IMR-90 (cell line): ENCODE data around the gene GMPPA. TPM values are rescaled to one million over a fixed set of nuclear protein-coding genes. Genes with fewer than 3 reads are reported as not detected.

Experiments used
- ATAC-seq: fragments of 200-7000 bp; cut with Tn5 transposase; 2 replicates; pipeline ENCODE4 v1.9.1; 2020; ENCODE audit warnings: low read depth, mild to moderate bottlenecking, moderate library complexity
- BruUV-seq: library from RNA; stranded (reverse); fragments of 400-500 nt; replicated peaks from 2 replicates; lab custom pipeline; 2021; lab: Mats Ljungman, UMichigan
- CTCF ChIA-PET: fragments of 300-600 bp; formaldehyde crosslinking; extraction: SDS; loops from one replicate; lab custom pipeline; 2021; ENCODE audit warnings: antibody characterized with exemption; lab: Yijun Ruan, JAX
- POLR2A ChIA-PET: fragments of 300-600 bp; sonication (Branson Sonifier 250); formaldehyde crosslinking; loops from one replicate; lab custom pipeline; 2022; ENCODE audit warnings: antibody characterized with exemption; ENCODE audit not compliant: unreplicated experiment; lab: Charles Lee
- DNase-seq: peaks from one replicate; pipeline ENCODE4 v3.0.0; 2013
- H2AFZ ChIP-seq: replicated peaks from 2 replicates; pipeline ENCODE3; 2013; ENCODE audit warnings: low read length, mild to moderate bottlenecking; ENCODE audit not compliant: poor library complexity
- H2AK5ac ChIP-seq: 2 replicates; pipeline ENCODE4 v1.6.1; 2013; ENCODE audit warnings: low read depth, low read length, inconsistent platforms
- H2AK9ac ChIP-seq: replicated peaks from 2 replicates; pipeline ENCODE3; 2013; ENCODE audit warnings: mild to moderate bottlenecking, low read depth, low read length, moderate library complexity; ENCODE audit not compliant: poor library complexity
- H2BK120ac ChIP-seq: 2 replicates; pipeline ENCODE4 v1.6.1; 2013; ENCODE audit warnings: low read depth, low read length, inconsistent platforms
- H2BK15ac ChIP-seq: 3 replicates; pipeline ENCODE4 v1.6.1; 2013; ENCODE audit warnings: low read depth, low read length, inconsistent platforms
- H2BK20ac ChIP-seq: 2 replicates; pipeline ENCODE4 v1.6.1; 2013; ENCODE audit warnings: low read depth, mild to moderate bottlenecking, inconsistent platforms, low read length, moderate library complexity
- H2BK5ac ChIP-seq: 2 replicates; pipeline ENCODE4 v1.6.1; 2013; ENCODE audit warnings: mild to moderate bottlenecking, low read depth, low read length, inconsistent platforms; ENCODE audit not compliant: poor library complexity, severe bottlenecking
- H3K14ac ChIP-seq: replicated peaks from 2 replicates; pipeline ENCODE4 v1.6.1; 2013; ENCODE audit warnings: low read depth, low read length, inconsistent platforms
- H3K18ac ChIP-seq: 2 replicates; pipeline ENCODE4 v1.6.1; 2013; ENCODE audit warnings: low read depth, low read length, control low read depth
- H3K23ac ChIP-seq: 2 replicates; pipeline ENCODE4 v1.6.1; 2013; ENCODE audit warnings: low read depth, low read length, inconsistent platforms
- H3K27ac ChIP-seq: 2 replicates; pipeline ENCODE4 v1.5.1; 2013; ENCODE audit warnings: mild to moderate bottlenecking, control low read depth, low read length; ENCODE audit not compliant: insufficient read depth
- H3K27me3 ChIP-seq: 2 replicates; pipeline ENCODE4 v1.6.1; 2013; ENCODE audit warnings: low read length; ENCODE audit not compliant: control insufficient read depth, insufficient read depth
- H3K36me3 ChIP-seq: 2 replicates; pipeline ENCODE4 v1.6.1; 2013; ENCODE audit warnings: low read length, mixed read lengths; ENCODE audit not compliant: control insufficient read depth, insufficient read depth
- H3K4ac ChIP-seq: 2 replicates; pipeline ENCODE4 v1.6.1; 2013; ENCODE audit warnings: low read depth, low read length, inconsistent platforms
- H3K4me1 ChIP-seq: 2 replicates; pipeline ENCODE4 v1.6.1; 2013; ENCODE audit warnings: low read length, mixed read lengths; ENCODE audit not compliant: control insufficient read depth, insufficient read depth
- H3K4me2 ChIP-seq: 2 replicates; pipeline ENCODE4 v1.6.1; 2013; ENCODE audit warnings: low read depth, mild to moderate bottlenecking, control low read depth, low read length, moderate library complexity
- H3K4me3 ChIP-seq: 2 replicates; pipeline ENCODE4 v1.5.1; 2013; ENCODE audit warnings: low read depth, mild to moderate bottlenecking, control low read depth, low read length, moderate library complexity; ENCODE audit not compliant: insufficient read depth
- H3K56ac ChIP-seq: 2 replicates; pipeline ENCODE4 v1.6.1; 2013; ENCODE audit warnings: low read length, inconsistent platforms; ENCODE audit not compliant: insufficient read depth; ENCODE audit errors: extremely low read depth
- H3K79me1 ChIP-seq, 2 experiments: 2 replicates each; pipeline ENCODE4 v1.6.1; 2013; ENCODE audit warnings: low read length in 2 of 2, inconsistent platforms in 1 of 2, low read depth in 1 of 2
- H3K9ac ChIP-seq: 2 replicates; pipeline ENCODE4 v1.6.1; 2013; ENCODE audit warnings: low read depth, low read length, control low read depth
- H3K9me1 ChIP-seq: 2 replicates; pipeline ENCODE4 v1.6.1; 2013; ENCODE audit warnings: low read length, inconsistent platforms; ENCODE audit not compliant: insufficient read depth
- H3K9me3 ChIP-seq: 2 replicates; pipeline ENCODE4 v1.6.1; 2013; ENCODE audit warnings: low read length; ENCODE audit not compliant: control insufficient read depth, insufficient read depth
- H4K20me1 ChIP-seq: 2 replicates; pipeline ENCODE4 v1.6.1; 2013; ENCODE audit warnings: low read length, inconsistent platforms; ENCODE audit not compliant: insufficient read depth
- H4K5ac ChIP-seq: 2 replicates; pipeline ENCODE4 v1.6.1; 2013; ENCODE audit warnings: mild to moderate bottlenecking, low read depth, low read length, control low read depth
- H4K8ac ChIP-seq, 2 experiments: 2 replicates each; pipeline ENCODE4 v1.6.1; 2013; ENCODE audit warnings: low read depth in 2 of 2, low read length in 2 of 2, control low read depth in 1 of 2, inconsistent platforms in 1 of 2
- H4K91ac ChIP-seq: 2 replicates; pipeline ENCODE4 v1.6.1; 2013; ENCODE audit warnings: low read depth, low read length, inconsistent platforms; ENCODE audit not compliant: insufficient read depth
- BHLHE40 ChIP-seq: fragments of 150-350 bp; IDR thresholded peaks from 2 replicates; pipeline ENCODE4 v1.6.1; 2016; ENCODE audit warnings: mild to moderate bottlenecking, low read depth, low read length
- CEBPB ChIP-seq: IDR thresholded peaks from 2 replicates; pipeline ENCODE4 v1.6.1; 2012; ENCODE audit warnings: low read depth, low read length, improper control_type of control experiment
- CHD1 ChIP-seq: IDR thresholded peaks from 2 replicates; pipeline ENCODE4 v1.6.1; 2012; ENCODE audit warnings: low read depth, low read length, improper control_type of control experiment
- FOS ChIP-seq: fragments of 150-350 bp; IDR thresholded peaks from 2 replicates; pipeline ENCODE4 v1.6.1; 2016; ENCODE audit warnings: low read depth, low read length
- MAFK ChIP-seq: IDR thresholded peaks from 2 replicates; pipeline ENCODE4 v1.6.1; 2012; ENCODE audit warnings: low read depth, low read length, improper control_type of control experiment
- MAZ ChIP-seq: IDR thresholded peaks from 2 replicates; pipeline ENCODE4 v1.6.1; 2012; ENCODE audit warnings: low read depth, mild to moderate bottlenecking, low read length, improper control_type of control experiment, moderate library complexity, borderline replicate concordance
- MXI1 ChIP-seq: IDR thresholded peaks from 2 replicates; pipeline ENCODE4 v1.6.1; 2012; ENCODE audit warnings: low read depth, mild to moderate bottlenecking, low read length, moderate library complexity, borderline replicate concordance
- NFE2L2 ChIP-seq: fragments of 150-350 bp; IDR thresholded peaks from 2 replicates; pipeline ENCODE4 v1.6.1; 2016; ENCODE audit warnings: low read depth, mild to moderate bottlenecking, low read length
- POLR2A ChIP-seq: IDR thresholded peaks from 2 replicates; pipeline ENCODE4 v1.6.1; 2012; ENCODE audit warnings: mild to moderate bottlenecking, low read depth, low read length
- RAD21 ChIP-seq: IDR thresholded peaks from 2 replicates; pipeline ENCODE4 v1.6.1; 2012; ENCODE audit warnings: low read length, improper control_type of control experiment
- RCOR1 ChIP-seq: IDR thresholded peaks from 2 replicates; pipeline ENCODE4 v1.6.1; 2012; ENCODE audit warnings: mild to moderate bottlenecking, low read length, improper control_type of control experiment; ENCODE audit not compliant: insufficient replicate concordance
- RFX5 ChIP-seq: IDR thresholded peaks from 2 replicates; pipeline ENCODE4 v1.8.0; 2012; ENCODE audit warnings: low read depth, mild to moderate bottlenecking, low read length, moderate library complexity
- SMC3 ChIP-seq: fragments of 150-350 bp; IDR thresholded peaks from 2 replicates; pipeline ENCODE4 v1.6.1; 2016; ENCODE audit warnings: low read depth, mild to moderate bottlenecking, antibody characterized with exemption, low read length, moderate library complexity
- WGBS, 2 experiments: methylation state at CpG; one replicate each; pipeline versions ENCODE4 v1.1.5 to v1.1.7; 2013; ENCODE audit warnings: missing lambda C conversion rate in 2 of 2; ENCODE audit not compliant: insufficient read length in 1 of 2; ENCODE audit errors: extremely low coverage in 2 of 2; 5-methylcytosine and 5-hydroxymethylcytosine counted together
- dilution Hi-C: fragments of 300-500 bp; cut with HindIII; formaldehyde crosslinking; loops from one replicate; pipeline ENCODE4 v1.14.3; 2018; ENCODE audit warnings: low sequenced_read_pairs; ENCODE audit not compliant: unreplicated experiment
- in situ Hi-C: fragments of 300-500 bp; cut with MboI; formaldehyde crosslinking; loops from 3 replicates; pipeline ENCODE4 v1.14.3; 2019; ENCODE audit warnings: low sequenced_read_pairs, inconsistent platforms, mixed read lengths
- intact Hi-C: fragments of 100-400 bp; cut with micrococcal nuclease; formaldehyde crosslinking; loops from 2 replicates; pipeline ENCODE4 v1.10.0; 2022
- polyA plus RNA-seq, 3 experiments: library from polyadenylated mRNA; depleted of rRNA; stranded (reverse); fragments of >200 nt; gene quantifications; 2 replicates each; pipeline ENCODE4 v1.2.3, GENCODE V29; 2012; ENCODE audit warnings: low replicate concordance in 1 of 3
- total RNA-seq: library from RNA; depleted of rRNA; stranded (reverse); fragments of >200 nt; gene quantifications from 2 replicates; pipeline ENCODE4 v1.2.3, GENCODE V29; 2012
- TF ChIP-seq, protein P1 (sequence below): fragments of 150-350 bp; IDR thresholded peaks from 2 replicates; pipeline ENCODE4 v1.6.1; 2017; ENCODE audit warnings: mild to moderate bottlenecking, antibody characterized with exemption, low read length, low read depth
- TF ChIP-seq, protein P2 (sequence below): conservative IDR thresholded peaks from 2 replicates; pipeline ENCODE4 v1.5.1; 2012; ENCODE audit warnings: mild to moderate bottlenecking, low read depth, low read length, improper control_type of control experiment
- TF ChIP-seq, protein P3 (sequence below): fragments of 150-350 bp; IDR thresholded peaks from 2 replicates; pipeline ENCODE4 v1.6.1; 2016; ENCODE audit warnings: low read depth, mild to moderate bottlenecking, low read length, moderate library complexity, borderline replicate concordance

GMPPA gene
- total and polyA plus RNA-seq, 2 of the 4 experiments (the other 2 are of a cell fraction) = 103 to 134 TPM

DNA sequence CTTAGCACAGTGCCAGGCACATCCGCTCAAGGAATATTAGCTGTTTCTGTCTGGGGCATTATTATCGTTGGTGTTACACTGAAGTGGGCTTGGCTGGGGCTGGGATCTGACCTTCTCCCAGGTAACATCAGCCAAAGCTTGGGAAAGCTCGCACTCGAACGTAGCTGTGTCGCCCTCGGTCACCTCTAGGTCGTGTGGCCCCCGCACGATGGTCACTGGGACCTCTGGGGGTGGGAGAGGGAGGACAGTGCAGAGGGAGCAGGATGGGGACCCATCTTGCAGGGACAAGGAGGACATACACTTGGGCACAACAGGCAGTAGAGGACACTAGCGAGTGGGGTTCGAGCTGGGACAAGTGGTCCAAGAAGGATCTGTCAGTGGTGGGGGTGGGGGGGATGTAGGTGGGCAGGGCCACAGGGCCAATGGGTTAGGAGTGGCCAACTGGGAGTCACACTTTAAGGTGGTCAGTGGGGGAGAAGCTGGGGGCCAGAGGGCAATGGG lies 54.8 kb downstream of the GMPPA start:
- Histone ChIP-seq H3K27ac (no peak overlapping the region), H3K4me2 (no peak overlapping the region), H2BK120ac (no peak overlapping the region), H2BK20ac (no peak overlapping the region), H2AK5ac (no peak overlapping the region), H3K79me1 (no peaks in the 10 kb centered on the region), H4K91ac (no peak overlapping the region), H3K56ac (no peak overlapping the region), H4K20me1 (no peaks in the 10 kb centered on the region; the same call in 1 of the 2 replicates), H2BK5ac (no peak overlapping the region), H3K4ac (no peak overlapping the region), H3K27me3 (no peaks in the 10 kb centered on the region), H3K9me1 (no peaks in the 10 kb centered on the region), H3K18ac (no peak overlapping the region), H2AFZ (no peak overlapping the region), H3K9me3 (no peaks in the 10 kb centered on the region), H3K4me3 (no peak overlapping the region), H3K9ac (no peak overlapping the region), H3K23ac (no peak overlapping the region), H4K8ac (no peak overlapping the region), H2BK15ac (no peak overlapping the region), H3K36me3 (no peaks in the 10 kb centered on the region), H2AK9ac (no peak overlapping the region), H3K14ac (no peak overlapping the region), H3K4me1 (peaks cover 8% of the 10 kb centered on the region; the same call in 1 of the 2 replicates), H4K5ac (no peak overlapping the region)
- dilution Hi-C loops = no loop called here
- BruUV-seq = no TSS peak
- 67% methylated on average over 7 of the region's 12 CpGs; no CpG with 5 or more reads in 1 of the 2 experiments for WGBS, 2 experiments
- no peak for TF ChIP-seq MAFK
- TF ChIP-seq MXI1 = no peak
- TF ChIP-seq RCOR1 = no peak
- TF ChIP-seq, protein P1, sequence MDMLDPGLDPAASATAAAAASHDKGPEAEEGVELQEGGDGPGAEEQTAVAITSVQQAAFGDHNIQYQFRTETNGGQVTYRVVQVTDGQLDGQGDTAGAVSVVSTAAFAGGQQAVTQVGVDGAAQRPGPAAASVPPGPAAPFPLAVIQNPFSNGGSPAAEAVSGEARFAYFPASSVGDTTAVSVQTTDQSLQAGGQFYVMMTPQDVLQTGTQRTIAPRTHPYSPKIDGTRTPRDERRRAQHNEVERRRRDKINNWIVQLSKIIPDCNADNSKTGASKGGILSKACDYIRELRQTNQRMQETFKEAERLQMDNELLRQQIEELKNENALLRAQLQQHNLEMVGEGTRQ = no peak
- TF ChIP-seq NFE2L2 = no peak
- TF ChIP-seq MAZ = no peak
- TF ChIP-seq RFX5 = no peak
- TF ChIP-seq SMC3 = no peak
- TF ChIP-seq CEBPB = no peak
- no peak for TF ChIP-seq BHLHE40
- no peak for TF ChIP-seq FOS
- TF ChIP-seq CHD1 = no peak
- TF ChIP-seq, protein P2, sequence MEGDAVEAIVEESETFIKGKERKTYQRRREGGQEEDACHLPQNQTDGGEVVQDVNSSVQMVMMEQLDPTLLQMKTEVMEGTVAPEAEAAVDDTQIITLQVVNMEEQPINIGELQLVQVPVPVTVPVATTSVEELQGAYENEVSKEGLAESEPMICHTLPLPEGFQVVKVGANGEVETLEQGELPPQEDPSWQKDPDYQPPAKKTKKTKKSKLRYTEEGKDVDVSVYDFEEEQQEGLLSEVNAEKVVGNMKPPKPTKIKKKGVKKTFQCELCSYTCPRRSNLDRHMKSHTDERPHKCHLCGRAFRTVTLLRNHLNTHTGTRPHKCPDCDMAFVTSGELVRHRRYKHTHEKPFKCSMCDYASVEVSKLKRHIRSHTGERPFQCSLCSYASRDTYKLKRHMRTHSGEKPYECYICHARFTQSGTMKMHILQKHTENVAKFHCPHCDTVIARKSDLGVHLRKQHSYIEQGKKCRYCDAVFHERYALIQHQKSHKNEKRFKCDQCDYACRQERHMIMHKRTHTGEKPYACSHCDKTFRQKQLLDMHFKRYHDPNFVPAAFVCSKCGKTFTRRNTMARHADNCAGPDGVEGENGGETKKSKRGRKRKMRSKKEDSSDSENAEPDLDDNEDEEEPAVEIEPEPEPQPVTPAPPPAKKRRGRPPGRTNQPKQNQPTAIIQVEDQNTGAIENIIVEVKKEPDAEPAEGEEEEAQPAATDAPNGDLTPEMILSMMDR = no peak
- no peak for TF ChIP-seq POLR2A
- TF ChIP-seq RAD21 = no peak
- TF ChIP-seq, protein P3, sequence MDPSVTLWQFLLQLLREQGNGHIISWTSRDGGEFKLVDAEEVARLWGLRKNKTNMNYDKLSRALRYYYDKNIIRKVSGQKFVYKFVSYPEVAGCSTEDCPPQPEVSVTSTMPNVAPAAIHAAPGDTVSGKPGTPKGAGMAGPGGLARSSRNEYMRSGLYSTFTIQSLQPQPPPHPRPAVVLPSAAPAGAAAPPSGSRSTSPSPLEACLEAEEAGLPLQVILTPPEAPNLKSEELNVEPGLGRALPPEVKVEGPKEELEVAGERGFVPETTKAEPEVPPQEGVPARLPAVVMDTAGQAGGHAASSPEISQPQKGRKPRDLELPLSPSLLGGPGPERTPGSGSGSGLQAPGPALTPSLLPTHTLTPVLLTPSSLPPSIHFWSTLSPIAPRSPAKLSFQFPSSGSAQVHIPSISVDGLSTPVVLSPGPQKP = no peak
- ChIA-PET CTCF (no interaction called here), POLR2A (no interaction called here)
- intact Hi-C loops = no loop called here
- no peak for DNase-seq
- in situ Hi-C loops = no loop called here
- ATAC-seq = no peak
